B cell (primary cell): ENCODE data around the gene BICRAL.

Experiments used
- EZH2 ChIP-seq: IDR thresholded peaks from 2 replicates; pipeline ENCODE4 v1.6.1; 2012; ENCODE audit warnings: borderline replicate concordance, low read depth, mild to moderate bottlenecking, moderate library complexity, low read length; ENCODE audit not compliant: insufficient read depth, poor library complexity, severe bottlenecking
- TF ChIP-seq, protein P1 (sequence below): fragments of 200-600 bp; IDR thresholded peaks from one replicate; pipeline ENCODE4 v1.8.0; 2022; ENCODE audit warnings: antibody characterized with exemption, mild to moderate bottlenecking

GRCh38 chr6:42904467-42904866 lies 122.6 kb downstream of the BICRAL start:
- TF ChIP-seq, protein P1, sequence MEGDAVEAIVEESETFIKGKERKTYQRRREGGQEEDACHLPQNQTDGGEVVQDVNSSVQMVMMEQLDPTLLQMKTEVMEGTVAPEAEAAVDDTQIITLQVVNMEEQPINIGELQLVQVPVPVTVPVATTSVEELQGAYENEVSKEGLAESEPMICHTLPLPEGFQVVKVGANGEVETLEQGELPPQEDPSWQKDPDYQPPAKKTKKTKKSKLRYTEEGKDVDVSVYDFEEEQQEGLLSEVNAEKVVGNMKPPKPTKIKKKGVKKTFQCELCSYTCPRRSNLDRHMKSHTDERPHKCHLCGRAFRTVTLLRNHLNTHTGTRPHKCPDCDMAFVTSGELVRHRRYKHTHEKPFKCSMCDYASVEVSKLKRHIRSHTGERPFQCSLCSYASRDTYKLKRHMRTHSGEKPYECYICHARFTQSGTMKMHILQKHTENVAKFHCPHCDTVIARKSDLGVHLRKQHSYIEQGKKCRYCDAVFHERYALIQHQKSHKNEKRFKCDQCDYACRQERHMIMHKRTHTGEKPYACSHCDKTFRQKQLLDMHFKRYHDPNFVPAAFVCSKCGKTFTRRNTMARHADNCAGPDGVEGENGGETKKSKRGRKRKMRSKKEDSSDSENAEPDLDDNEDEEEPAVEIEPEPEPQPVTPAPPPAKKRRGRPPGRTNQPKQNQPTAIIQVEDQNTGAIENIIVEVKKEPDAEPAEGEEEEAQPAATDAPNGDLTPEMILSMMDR = no peak
- no peak for TF ChIP-seq EZH2
